NK-92 (cell line): ENCODE measurements around the gene ZNF35.
"Not testable (repeated sequence)": the region's sequence is repeated elsewhere in the genome, so short reads cannot be mapped to it uniquely, and the experiment has no call there.

Experiments used
- DNase-seq: peaks from one replicate; lab custom pipeline; 2025; ENCODE audit not compliant: unreplicated experiment; lab: John Stamatoyannopoulos, UW

ZNF35 gene

GRCh38 chr3:44648564-44649229 is at the start of gene ZNF35:
Gene ZNF35 (plus strand): TSS chr3:44648732. CDS start chr3:44651068, 2,336 bp downstream.
- DNase-seq, result no peak

DNA sequence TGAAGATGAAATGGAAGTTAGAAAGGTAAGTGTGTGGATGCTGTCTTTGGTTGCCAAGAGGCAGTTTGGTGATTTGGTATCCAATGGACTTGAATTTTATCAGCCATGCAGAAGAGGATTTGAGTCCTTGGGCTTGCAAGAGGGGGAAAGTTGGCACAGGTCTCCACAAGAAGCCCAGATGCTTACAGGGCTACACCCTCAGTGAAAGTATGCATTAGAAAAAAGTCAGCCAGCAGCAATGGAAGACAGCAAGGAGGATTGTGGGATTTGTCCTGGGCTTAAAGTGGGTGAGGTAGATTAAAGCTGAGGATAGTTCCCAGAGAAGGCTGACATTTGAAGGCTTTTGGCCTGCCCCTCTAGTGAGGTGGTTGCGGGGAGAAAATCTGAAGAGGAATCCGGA is 46.8 kb upstream of the ZNF35 start:
- DNase-seq, result no peak

DNA sequence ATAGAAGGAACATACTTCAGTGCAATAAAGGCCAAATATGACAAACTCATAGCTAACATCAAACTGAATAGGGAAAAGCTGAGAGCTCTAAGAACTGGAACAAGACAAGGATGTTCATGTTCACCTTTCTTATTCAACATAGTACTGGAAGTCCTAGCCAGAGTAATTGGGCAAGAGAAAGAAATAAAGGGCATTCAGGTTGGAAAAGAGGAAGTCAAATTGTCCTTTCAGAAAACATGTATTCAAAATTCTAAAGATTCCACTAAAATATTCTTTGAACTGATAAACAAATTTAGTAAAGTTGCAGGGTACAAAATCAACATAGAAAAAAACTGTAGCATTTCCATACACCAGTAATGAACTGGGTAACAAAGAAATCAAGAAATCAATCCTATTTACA is 35.9 kb upstream of the ZNF35 start:
- no peak for DNase-seq

DNA sequence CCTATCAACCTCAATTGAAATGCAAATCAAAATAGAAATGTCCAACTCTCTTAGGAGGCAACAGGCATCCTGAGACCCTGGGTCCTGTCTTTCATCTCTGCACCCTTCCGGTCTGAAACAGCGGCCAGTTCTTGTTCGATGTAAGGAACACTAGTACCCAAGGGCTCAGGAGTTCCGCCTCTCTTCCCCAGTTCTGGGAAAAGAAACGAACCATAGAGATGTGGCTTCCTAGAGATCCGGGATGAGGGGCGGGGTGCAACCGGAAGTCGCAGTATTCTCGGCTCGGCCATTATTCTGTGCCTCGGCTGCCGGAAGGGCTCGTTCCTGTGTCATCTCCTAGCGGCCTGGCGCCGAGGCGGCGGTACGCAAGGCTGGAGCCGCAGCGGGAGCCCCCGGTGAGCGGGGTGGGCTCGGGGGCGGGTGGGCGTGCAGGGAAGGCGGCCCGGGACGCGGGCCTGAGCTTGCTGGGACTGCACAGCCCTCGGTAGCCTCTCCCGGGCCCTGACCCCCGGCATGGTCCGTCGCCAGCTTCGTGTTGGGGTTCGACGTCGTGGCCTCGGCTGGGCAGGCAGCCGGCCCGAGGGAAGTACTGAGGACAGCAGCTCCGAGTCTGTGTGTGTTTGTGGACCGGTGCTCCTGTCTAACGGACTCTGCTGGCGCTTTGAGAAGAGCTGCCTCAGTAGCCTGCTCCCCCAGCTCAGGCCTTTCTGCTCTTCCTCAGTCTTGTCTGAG is 23.6 kb upstream of the ZNF35 start, which contains the start of gene ZNF197:
TSS of gene ZNF197 (plus strand) at position 288 of the 732 bp plus-strand sequence. CDS start 4,119 bp downstream, outside the sequence.
- no peak for DNase-seq

GRCh38 chr3:44628716-44629115 is 19.8 kb upstream of the ZNF35 start:
- DNase-seq, result no peak

GRCh38 chr3:44632193-44632592 is 16.3 kb upstream of the ZNF35 start:
- DNase-seq, result no peak

DNA sequence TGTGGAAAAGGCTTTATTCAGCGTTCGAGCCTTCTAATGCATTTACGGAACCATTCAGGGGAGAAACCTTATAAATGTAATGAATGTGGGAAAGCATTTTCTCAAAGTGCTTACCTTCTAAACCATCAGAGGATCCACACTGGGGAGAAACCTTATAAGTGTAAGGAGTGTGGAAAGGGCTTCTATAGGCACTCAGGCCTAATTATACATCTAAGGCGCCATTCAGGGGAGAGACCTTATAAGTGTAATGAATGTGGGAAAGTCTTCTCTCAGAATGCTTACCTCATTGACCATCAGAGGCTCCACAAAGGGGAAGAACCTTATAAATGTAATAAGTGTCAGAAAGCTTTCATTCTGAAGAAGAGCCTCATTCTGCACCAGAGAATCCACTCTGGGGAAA is 6.2 kb upstream of the ZNF35 start:
- DNase-seq, result no peak

- DNase-seq, result no peak
These were observed 5.5 kb upstream of the ZNF35 start for GRCh38 chr3:44643024-44643423.

GRCh38 chr3:44647771-44648170 is 761 bp upstream of the ZNF35 start:
- DNase-seq, result no peak

- no peak for DNase-seq
These were observed 1.2 kb downstream of the ZNF35 start for GRCh38 chr3:44649709-44650108.

DNA sequence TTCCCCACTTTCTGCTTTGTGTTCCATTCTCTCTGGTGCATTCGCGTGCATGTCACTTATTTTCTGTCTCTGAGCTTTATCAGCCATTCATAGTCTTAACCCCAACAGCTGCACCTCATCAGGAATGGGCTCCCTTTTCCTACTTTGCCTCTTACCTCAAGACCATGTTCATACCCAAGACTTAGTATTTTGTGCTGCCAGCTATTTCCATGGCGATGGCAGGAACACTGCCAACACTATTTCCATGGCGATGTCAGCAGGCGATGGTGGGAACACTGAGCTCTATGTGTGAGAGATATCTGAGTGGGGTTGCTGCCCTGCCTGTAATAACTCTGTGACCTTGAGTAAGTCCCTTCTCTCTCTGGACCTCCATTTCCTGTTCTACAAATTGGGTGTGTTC is 5.5 kb downstream of the ZNF35 start:
- no peak for DNase-seq

GRCh38 chr3:44659015-44659414 is 10.5 kb downstream of the ZNF35 start:
- no peak for DNase-seq

- DNase-seq, result no peak
These were observed 10.9 kb downstream of the ZNF35 start for GRCh38 chr3:44659434-44659833.

DNA sequence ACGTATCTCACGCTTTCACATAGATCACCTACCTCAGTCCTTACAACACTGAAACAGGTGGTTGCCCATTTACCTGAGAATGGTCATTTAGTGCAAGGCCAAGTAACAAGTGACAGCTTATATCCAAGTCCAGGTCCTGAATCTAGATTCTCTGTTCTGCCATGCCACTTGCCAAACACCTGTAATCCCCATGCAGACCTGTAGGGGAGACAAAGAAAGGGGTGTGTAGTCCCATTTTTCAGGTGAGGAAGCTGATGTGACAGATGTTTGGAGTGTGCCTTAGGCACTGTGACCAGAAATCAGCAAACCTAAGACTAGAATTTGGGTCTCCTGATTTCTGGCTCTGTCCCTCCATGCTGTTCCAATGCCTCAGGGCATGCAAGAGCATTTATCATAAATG is 12.7 kb downstream of the ZNF35 start:
- DNase-seq, result no peak

DNA sequence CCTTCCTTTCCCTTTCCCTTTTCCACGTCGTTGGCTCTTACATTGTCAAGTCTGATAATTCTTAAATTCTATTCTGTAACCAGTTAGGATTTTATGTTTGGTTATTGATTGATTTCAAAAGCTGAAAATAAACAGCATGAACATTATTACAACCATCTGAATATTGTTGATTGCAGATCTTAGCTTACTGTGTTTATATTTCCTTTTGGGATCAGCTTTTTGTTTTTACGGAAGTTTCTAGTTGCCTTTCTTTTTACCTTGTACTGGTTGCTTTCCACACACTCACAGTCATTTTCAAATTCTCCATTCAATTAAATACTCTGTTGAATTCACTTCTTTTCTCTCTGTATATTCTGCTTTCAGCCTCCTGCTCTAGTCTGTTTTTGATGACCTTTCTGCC is 16.6 kb downstream of the ZNF35 start:
- DNase-seq, result no peak

DNA sequence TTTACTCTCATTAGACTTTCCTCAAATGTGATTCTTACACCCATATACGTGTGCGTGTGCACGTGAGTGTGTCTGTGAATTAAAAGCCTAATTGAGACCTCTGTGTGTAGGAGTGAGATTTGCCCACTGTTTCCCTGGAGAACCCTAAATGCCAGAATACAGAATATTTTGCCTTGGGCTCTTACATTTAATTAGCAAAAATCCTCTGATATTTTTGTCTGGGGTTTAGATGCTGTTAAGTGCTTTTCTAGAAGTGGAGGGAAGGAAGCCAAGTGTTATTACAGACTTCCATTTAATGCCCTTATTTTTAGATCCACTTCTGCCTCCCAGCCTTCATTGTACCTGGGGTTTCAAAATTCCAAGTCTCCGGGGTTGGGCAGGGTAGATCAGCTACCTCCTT is 17.8 kb downstream of the ZNF35 start:
- no peak for DNase-seq

DNA sequence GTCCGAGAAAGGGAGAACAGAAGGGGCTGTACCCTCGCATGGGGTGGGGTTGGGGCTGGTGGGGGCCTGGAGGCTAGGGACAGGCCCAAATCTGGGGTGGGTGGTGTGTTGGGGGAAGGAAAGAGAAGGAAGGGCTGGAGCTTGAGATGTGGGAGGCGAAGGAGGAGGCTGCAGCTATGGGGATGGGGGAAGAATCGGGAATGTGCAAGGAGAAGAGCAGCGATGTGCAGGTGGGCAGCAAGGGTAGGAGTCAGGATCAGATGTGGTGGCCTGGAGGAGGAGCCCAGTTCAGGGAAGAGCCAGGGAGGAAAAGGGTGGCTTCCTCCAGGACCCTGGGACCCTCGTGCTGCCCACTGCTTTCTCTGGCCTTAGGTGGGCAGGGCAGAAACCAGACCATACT is 21.2 kb downstream of the ZNF35 start:
- no peak for DNase-seq

- not testable (repeated sequence) for DNase-seq
These were observed 24.9 kb downstream of the ZNF35 start for GRCh38 chr3:44673466-44673865.

- no peak for DNase-seq
These were observed 25.7 kb downstream of the ZNF35 start for GRCh38 chr3:44674211-44674610.

- no peak for DNase-seq
These were observed 30.1 kb downstream of the ZNF35 start for GRCh38 chr3:44678480-44679116.

- no peak for DNase-seq
These were observed 32.5 kb downstream of the ZNF35 start for GRCh38 chr3:44680921-44681455.
